Osteoblast (primary cell): ENCODE results near the gene GOLGA6D. TPM values are rescaled to one million over a fixed set of nuclear protein-coding genes. Genes with fewer than 3 reads are reported as not detected.
"Not testable (repeated sequence)": the region's sequence is repeated elsewhere in the genome, so short reads cannot be mapped to it uniquely, and the experiment has no call there.

Source experiments
- DNase-seq: peaks from one replicate; pipeline ENCODE4 v3.0.0; 2011; ENCODE audit warnings: low spot score, mixed read lengths; ENCODE audit not compliant: insufficient read length; ENCODE audit errors: missing footprints
- H2AFZ ChIP-seq: 2 replicates; pipeline ENCODE4 v1.6.0; 2011; ENCODE audit warnings: mild to moderate bottlenecking, low read length
- H3K27ac ChIP-seq: 2 replicates; pipeline ENCODE4 v1.5.1; 2011; ENCODE audit warnings: mild to moderate bottlenecking, low read depth, low read length, moderate library complexity
- H3K27me3 ChIP-seq: 2 replicates; pipeline ENCODE4 v1.6.0; 2012; ENCODE audit warnings: mild to moderate bottlenecking, control low read depth, inconsistent platforms, low read length, moderate library complexity; ENCODE audit not compliant: insufficient read depth
- H3K36me3 ChIP-seq: 2 replicates; pipeline ENCODE4 v1.5.1; 2011; ENCODE audit warnings: mild to moderate bottlenecking, low read length, control low read depth, moderate library complexity; ENCODE audit not compliant: insufficient read depth
- H3K4me1 ChIP-seq: 2 replicates; pipeline ENCODE4 v1.5.1; 2011; ENCODE audit warnings: mild to moderate bottlenecking, low read length, control low read depth, moderate library complexity; ENCODE audit not compliant: insufficient read depth
- H3K4me2 ChIP-seq: 2 replicates; pipeline ENCODE4 v1.6.0; 2011; ENCODE audit warnings: mild to moderate bottlenecking, low read length; ENCODE audit not compliant: insufficient read depth
- H3K4me3 ChIP-seq: fragments of 200-600 bp; sonication (generic); 3 replicates; pipeline ENCODE4 v1.5.1; 2012; ENCODE audit warnings: mild to moderate bottlenecking, low read length, inconsistent platforms; ENCODE audit not compliant: insufficient read depth
- H3K79me2 ChIP-seq: 2 replicates; pipeline ENCODE4 v1.6.0; 2012; ENCODE audit warnings: mild to moderate bottlenecking, low read length, control low read depth, inconsistent platforms; ENCODE audit not compliant: insufficient read depth
- H3K9me3 ChIP-seq: 2 replicates; pipeline ENCODE4 v1.5.1; 2011; ENCODE audit warnings: low read depth, low read length, control low read depth
- H4K20me1 ChIP-seq: 2 replicates; pipeline ENCODE4 v1.6.0; 2012; ENCODE audit warnings: mild to moderate bottlenecking, low read length, control low read depth; ENCODE audit not compliant: insufficient read depth
- total RNA-seq: library from RNA; depleted of rRNA; stranded (reverse); fragments of >200 nt; gene quantifications from 2 replicates; pipeline ENCODE4 v1.2.3, GENCODE V29; 2012
- TF ChIP-seq, protein P1 (sequence below): IDR thresholded peaks from 2 replicates; pipeline ENCODE4 v1.5.1; 2011; ENCODE audit warnings: mild to moderate bottlenecking, low read depth, low read length, moderate library complexity; ENCODE audit errors: extremely low read depth

Gene GOLGA6D
- total RNA-seq, 1 donor: not detected

DNA sequence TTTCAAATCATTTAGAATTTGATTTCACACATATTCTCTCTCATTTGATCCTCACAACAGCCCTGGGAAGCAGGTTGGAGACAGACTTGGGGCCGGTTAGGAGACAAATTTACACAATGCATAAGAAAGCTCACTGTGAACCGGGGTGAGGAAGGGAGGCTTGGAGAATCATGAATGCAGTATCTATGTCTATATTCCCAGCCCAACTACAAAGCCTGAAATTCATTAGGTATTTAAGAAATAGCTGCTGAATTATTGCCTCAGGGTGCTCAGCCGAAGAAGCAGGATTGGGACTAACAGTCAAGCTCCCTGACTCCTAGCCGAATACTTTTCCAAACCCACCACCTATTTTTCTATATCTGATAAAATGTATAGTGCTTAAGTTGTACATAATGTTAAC is 32.9 kb upstream of the GOLGA6D start:
- Histone ChIP-seq H3K27ac (no peak overlapping the region), H3K27me3 (peaks cover 64% of the 10 kb centered on the region), H4K20me1 (no peaks in the 10 kb centered on the region)

GRCh38 chr15:75251343-75251742 is 31.3 kb upstream of the GOLGA6D start:
- H3K27me3 ChIP-seq: peaks cover 58% of the 10 kb centered on the region
- DNase-seq: not testable (repeated sequence)

More for the DNA sequence above, 32.9 kb upstream of the GOLGA6D start:
- Histone ChIP-seq H3K4me1 (no peaks in the 10 kb centered on the region), H3K4me2 (no peak overlapping the region), H3K4me3 (no peak overlapping the region), H3K9me3 (no peaks in the 10 kb centered on the region), H3K36me3 (no peaks in the 10 kb centered on the region), H3K79me2 (no peaks in the 10 kb centered on the region), H2AFZ (no peak overlapping the region)
- TF ChIP-seq, protein P1, sequence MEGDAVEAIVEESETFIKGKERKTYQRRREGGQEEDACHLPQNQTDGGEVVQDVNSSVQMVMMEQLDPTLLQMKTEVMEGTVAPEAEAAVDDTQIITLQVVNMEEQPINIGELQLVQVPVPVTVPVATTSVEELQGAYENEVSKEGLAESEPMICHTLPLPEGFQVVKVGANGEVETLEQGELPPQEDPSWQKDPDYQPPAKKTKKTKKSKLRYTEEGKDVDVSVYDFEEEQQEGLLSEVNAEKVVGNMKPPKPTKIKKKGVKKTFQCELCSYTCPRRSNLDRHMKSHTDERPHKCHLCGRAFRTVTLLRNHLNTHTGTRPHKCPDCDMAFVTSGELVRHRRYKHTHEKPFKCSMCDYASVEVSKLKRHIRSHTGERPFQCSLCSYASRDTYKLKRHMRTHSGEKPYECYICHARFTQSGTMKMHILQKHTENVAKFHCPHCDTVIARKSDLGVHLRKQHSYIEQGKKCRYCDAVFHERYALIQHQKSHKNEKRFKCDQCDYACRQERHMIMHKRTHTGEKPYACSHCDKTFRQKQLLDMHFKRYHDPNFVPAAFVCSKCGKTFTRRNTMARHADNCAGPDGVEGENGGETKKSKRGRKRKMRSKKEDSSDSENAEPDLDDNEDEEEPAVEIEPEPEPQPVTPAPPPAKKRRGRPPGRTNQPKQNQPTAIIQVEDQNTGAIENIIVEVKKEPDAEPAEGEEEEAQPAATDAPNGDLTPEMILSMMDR: no peak
- no peak for DNase-seq

DNA sequence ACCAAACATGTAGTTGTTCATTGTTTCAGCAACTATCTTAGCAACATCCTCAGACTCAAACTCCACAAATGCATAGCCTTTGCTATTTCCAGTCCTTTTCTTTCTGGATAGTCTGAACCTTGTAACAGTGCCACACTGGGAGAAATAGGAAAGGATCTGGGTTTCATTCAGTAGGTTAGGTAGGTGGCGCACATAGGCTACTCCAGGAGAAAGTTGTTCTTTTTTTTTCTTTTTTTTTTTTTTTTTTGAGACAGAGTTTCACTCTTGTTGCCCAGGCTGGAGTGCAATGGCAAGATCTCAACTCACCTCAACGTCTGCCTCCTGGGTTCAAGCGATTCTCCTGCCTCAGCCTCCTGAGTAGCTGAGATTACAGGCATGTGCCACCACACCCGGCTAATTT is 30.4 kb upstream of the GOLGA6D start:
- not testable (repeated sequence) for H3K27ac ChIP-seq, H3K36me3 ChIP-seq, DNase-seq, H3K4me1 ChIP-seq, H3K79me2 ChIP-seq, H3K4me3 ChIP-seq, H3K9me3 ChIP-seq, H2AFZ ChIP-seq, H4K20me1 ChIP-seq, H3K4me2 ChIP-seq
- TF ChIP-seq, protein P1: peak; percentile 14
- H3K27me3 ChIP-seq: peaks cover 52% of the 10 kb centered on the region

More at GRCh38 chr15:75251343-75251742, 31.3 kb upstream of the GOLGA6D start:
- not testable (repeated sequence) for H3K4me1 ChIP-seq, H3K9me3 ChIP-seq, H3K79me2 ChIP-seq, H3K4me2 ChIP-seq, H4K20me1 ChIP-seq, H2AFZ ChIP-seq, H3K4me3 ChIP-seq, H3K27ac ChIP-seq, H3K36me3 ChIP-seq

- H3K79me2 ChIP-seq, H3K27ac ChIP-seq, H3K4me2 ChIP-seq, H3K27me3 ChIP-seq, H2AFZ ChIP-seq, H3K4me1 ChIP-seq, H4K20me1 ChIP-seq, DNase-seq, H3K4me3 ChIP-seq, H3K36me3 ChIP-seq, H3K9me3 ChIP-seq: not testable (repeated sequence)
These were observed 24.6 kb upstream of the GOLGA6D start, which contains the start of gene GOLGA6C for GRCh38 chr15:75258034-75258433. TSS of gene GOLGA6C (plus strand) at chr15:75258334. CDS start at chr15:75258599, 265 bp downstream.

- H3K9me3 ChIP-seq, H3K4me1 ChIP-seq, DNase-seq, H3K4me2 ChIP-seq, H3K4me3 ChIP-seq, H2AFZ ChIP-seq, H3K27ac ChIP-seq, H3K36me3 ChIP-seq, H3K27me3 ChIP-seq, H4K20me1 ChIP-seq, H3K79me2 ChIP-seq: not testable (repeated sequence)
These were observed 23.9 kb upstream of the GOLGA6D start for GRCh38 chr15:75258620-75259343.

DNA sequence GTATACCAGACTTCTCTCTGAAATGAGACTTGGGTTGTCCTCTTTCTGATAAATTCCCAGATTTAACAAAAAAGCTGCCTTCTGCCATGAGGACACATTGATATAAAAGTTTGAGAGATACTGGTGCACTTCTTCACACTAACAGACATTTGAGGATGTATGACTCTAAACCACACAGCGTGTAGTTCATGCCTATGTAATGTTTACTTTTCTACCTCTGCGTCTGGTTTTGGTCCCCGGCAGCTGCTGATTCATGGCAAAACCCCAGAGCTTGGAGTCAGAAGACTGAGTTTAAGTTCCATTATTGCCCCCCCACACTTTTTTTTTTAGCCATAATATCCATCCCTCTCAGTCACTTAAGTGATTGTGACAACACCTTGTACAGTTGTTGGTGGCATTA is 22.8 kb upstream of the GOLGA6D start:
- H3K79me2 ChIP-seq, H3K4me3 ChIP-seq, H3K36me3 ChIP-seq, H2AFZ ChIP-seq, H4K20me1 ChIP-seq, H3K27ac ChIP-seq, DNase-seq, H3K9me3 ChIP-seq, H3K4me1 ChIP-seq, H3K4me2 ChIP-seq, H3K27me3 ChIP-seq: not testable (repeated sequence)

- not testable (repeated sequence) for H3K4me3 ChIP-seq, H3K27ac ChIP-seq, H3K36me3 ChIP-seq, DNase-seq, H3K79me2 ChIP-seq, H3K27me3 ChIP-seq, H3K4me1 ChIP-seq, H3K4me2 ChIP-seq, H2AFZ ChIP-seq, H4K20me1 ChIP-seq, H3K9me3 ChIP-seq
These were observed 8.8 kb upstream of the GOLGA6D start for GRCh38 chr15:75273751-75274359.
